SK-N-SH treated with all-trans-retinoic acid at 6 μM for 48 hours (cell line): Measurements from ENCODE around the gene SIRT5.

ENCODE experiments used
- ATAC-seq: fragments of 200-7000 bp; cut with Tn5 transposase; 3 replicates; pipeline ENCODE4 v1.9.1; 2020; ENCODE audit warnings: mild to moderate bottlenecking, moderate library complexity
- ARNTL ChIP-seq: fragments of 450-650 bp; formaldehyde crosslinking; IDR thresholded peaks from 2 replicates; pipeline ENCODE4 v1.5.0; 2020; ENCODE audit warnings: low read depth, mild to moderate bottlenecking, moderate library complexity, borderline replicate concordance
- BACH2 ChIP-seq: fragments of 250-450 bp; sonication (Bioruptor Pico); IDR thresholded peaks from 2 replicates; pipeline ENCODE4 v1.9.0; 2021; ENCODE audit warnings: mild to moderate bottlenecking, borderline replicate concordance
- CSRNP3 ChIP-seq: fragments of 250-450 bp; sonication (Bioruptor Pico); IDR thresholded peaks from 2 replicates; pipeline ENCODE4 v1.5.1; 2021; ENCODE audit warnings: mild to moderate bottlenecking, moderate library complexity
- ESRRG ChIP-seq: fragments of 250-450 bp; sonication (Bioruptor Pico); IDR thresholded peaks from 2 replicates; pipeline ENCODE4 v1.6.1; 2021; ENCODE audit warnings: mild to moderate bottlenecking
- GLIS3 ChIP-seq: fragments of 250-450 bp; sonication (Bioruptor Pico); IDR thresholded peaks from 2 replicates; pipeline ENCODE4 v1.5.0; 2020; ENCODE audit warnings: mild to moderate bottlenecking, moderate library complexity
- ISL1 ChIP-seq: fragments of 250-450 bp; sonication (Bioruptor Pico); IDR thresholded peaks from 2 replicates; pipeline ENCODE4 v2.1.2; 2022; ENCODE audit warnings: mild to moderate bottlenecking, moderate library complexity
- OSR1 ChIP-seq: fragments of 250-450 bp; sonication (Bioruptor Pico); IDR thresholded peaks from 2 replicates; pipeline ENCODE4 v1.8.0; 2022; ENCODE audit warnings: moderate library complexity, mild to moderate bottlenecking, inconsistent platforms
- PATZ1 ChIP-seq: fragments of 250-450 bp; sonication (Bioruptor Pico); IDR thresholded peaks from 2 replicates; pipeline ENCODE4 v1.8.0; 2020; ENCODE audit warnings: mild to moderate bottlenecking, moderate library complexity, borderline replicate concordance
- PPARA ChIP-seq: fragments of 250-450 bp; sonication (Bioruptor Pico); IDR thresholded peaks from 2 replicates; pipeline ENCODE4 v1.5.0; 2020; ENCODE audit warnings: mild to moderate bottlenecking, borderline replicate concordance
- RARB ChIP-seq: fragments of 250-450 bp; sonication (Bioruptor Pico); IDR thresholded peaks from 2 replicates; pipeline ENCODE4 v1.8.0; 2021; ENCODE audit warnings: mild to moderate bottlenecking, moderate library complexity
- TCF4 ChIP-seq: fragments of 250-450 bp; sonication (Bioruptor Pico); IDR thresholded peaks from 2 replicates; pipeline ENCODE4 v1.8.0; 2021; ENCODE audit warnings: mild to moderate bottlenecking, moderate library complexity, borderline replicate concordance
- TOX ChIP-seq: fragments of 250-450 bp; sonication (Bioruptor Pico); IDR thresholded peaks from 2 replicates; pipeline ENCODE4 v1.8.0; 2021; ENCODE audit warnings: mild to moderate bottlenecking, moderate library complexity, borderline replicate concordance
- ZC3H10 ChIP-seq: fragments of 250-450 bp; sonication (Bioruptor Pico); IDR thresholded peaks from 2 replicates; pipeline ENCODE4 v1.5.1; 2021; ENCODE audit warnings: mild to moderate bottlenecking, moderate library complexity
- ZFP3 ChIP-seq: fragments of 250-450 bp; sonication (Bioruptor Pico); IDR thresholded peaks from 2 replicates; pipeline ENCODE4 v1.5.0; 2020; ENCODE audit warnings: mild to moderate bottlenecking, moderate library complexity
- ZNF565 ChIP-seq: fragments of 450-650 bp; formaldehyde crosslinking; conservative IDR thresholded peaks from 2 replicates; pipeline ENCODE4 v1.5.0; 2020; ENCODE audit warnings: low read depth, mild to moderate bottlenecking, moderate library complexity
- ZNF70 ChIP-seq: fragments of 450-650 bp; formaldehyde crosslinking; IDR thresholded peaks from 2 replicates; pipeline ENCODE4 v1.5.0; 2020; ENCODE audit warnings: mild to moderate bottlenecking, moderate library complexity
- ZNF8 ChIP-seq: fragments of 450-650 bp; formaldehyde crosslinking; IDR thresholded peaks from 2 replicates; pipeline ENCODE4 v1.5.0; 2020; ENCODE audit warnings: mild to moderate bottlenecking, moderate library complexity
- TF ChIP-seq, protein P1 (sequence below): fragments of 250-450 bp; sonication (Bioruptor Pico); IDR thresholded peaks from 2 replicates; pipeline ENCODE4 v1.5.0; 2020; ENCODE audit warnings: mild to moderate bottlenecking, moderate library complexity
- TF ChIP-seq, protein P2 (sequence below): fragments of 250-450 bp; sonication (Bioruptor Pico); IDR thresholded peaks from 2 replicates; pipeline ENCODE4 v1.5.1; 2020; ENCODE audit warnings: low read depth, mild to moderate bottlenecking, moderate library complexity
- TF ChIP-seq, protein P3 (sequence below): fragments of 250-450 bp; sonication (Bioruptor Pico); IDR thresholded peaks from 2 replicates; pipeline ENCODE4 v1.8.0; 2021; ENCODE audit warnings: low read depth, mild to moderate bottlenecking, moderate library complexity, borderline replicate concordance

Gene SIRT5

DNA sequence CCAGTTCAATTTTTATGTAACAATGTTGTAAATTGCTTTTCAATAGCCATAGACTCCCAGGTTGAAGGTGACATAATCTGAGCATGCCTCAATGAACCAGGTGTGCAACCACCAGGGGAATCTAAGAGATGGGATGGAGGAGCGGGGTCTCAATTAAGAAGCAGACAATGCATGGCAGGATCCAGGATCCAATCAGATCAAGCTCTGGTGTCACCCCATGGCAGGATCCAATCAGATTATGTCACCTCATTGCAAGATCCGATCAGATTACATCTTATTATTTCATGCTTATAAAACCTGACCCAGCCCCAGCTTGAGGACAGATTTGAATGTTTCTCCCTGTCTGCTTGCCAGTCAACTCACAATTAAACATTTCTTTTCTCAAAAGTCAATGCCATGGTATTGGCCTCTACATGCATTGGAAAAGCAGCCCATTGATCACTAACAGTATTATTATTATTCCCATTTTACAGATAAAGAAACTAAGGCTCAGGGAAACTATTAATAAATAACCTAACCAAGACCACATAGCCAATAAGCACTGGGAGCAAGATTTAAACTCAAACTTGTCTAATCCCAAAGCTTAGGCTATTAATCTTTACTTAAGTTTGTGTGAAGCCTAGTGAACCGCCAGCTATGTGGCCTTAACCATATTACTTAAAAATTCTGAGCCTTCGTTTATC lies 14.3 kb upstream of the SIRT5 start (continued):
- TF ChIP-seq, protein P1, sequence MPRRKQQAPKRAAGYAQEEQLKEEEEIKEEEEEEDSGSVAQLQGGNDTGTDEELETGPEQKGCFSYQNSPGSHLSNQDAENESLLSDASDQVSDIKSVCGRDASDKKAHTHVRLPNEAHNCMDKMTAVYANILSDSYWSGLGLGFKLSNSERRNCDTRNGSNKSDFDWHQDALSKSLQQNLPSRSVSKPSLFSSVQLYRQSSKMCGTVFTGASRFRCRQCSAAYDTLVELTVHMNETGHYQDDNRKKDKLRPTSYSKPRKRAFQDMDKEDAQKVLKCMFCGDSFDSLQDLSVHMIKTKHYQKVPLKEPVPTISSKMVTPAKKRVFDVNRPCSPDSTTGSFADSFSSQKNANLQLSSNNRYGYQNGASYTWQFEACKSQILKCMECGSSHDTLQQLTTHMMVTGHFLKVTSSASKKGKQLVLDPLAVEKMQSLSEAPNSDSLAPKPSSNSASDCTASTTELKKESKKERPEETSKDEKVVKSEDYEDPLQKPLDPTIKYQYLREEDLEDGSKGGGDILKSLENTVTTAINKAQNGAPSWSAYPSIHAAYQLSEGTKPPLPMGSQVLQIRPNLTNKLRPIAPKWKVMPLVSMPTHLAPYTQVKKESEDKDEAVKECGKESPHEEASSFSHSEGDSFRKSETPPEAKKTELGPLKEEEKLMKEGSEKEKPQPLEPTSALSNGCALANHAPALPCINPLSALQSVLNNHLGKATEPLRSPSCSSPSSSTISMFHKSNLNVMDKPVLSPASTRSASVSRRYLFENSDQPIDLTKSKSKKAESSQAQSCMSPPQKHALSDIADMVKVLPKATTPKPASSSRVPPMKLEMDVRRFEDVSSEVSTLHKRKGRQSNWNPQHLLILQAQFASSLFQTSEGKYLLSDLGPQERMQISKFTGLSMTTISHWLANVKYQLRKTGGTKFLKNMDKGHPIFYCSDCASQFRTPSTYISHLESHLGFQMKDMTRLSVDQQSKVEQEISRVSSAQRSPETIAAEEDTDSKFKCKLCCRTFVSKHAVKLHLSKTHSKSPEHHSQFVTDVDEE (CRISPR knock-in tag), result no peak
- TF ChIP-seq ZNF70 (no peak), ZC3H10 (no peak), PPARA (CRISPR knock-in tag) (no peak), GLIS3 (CRISPR knock-in tag) (no peak)

- TF ChIP-seq PATZ1 (CRISPR knock-in tag) (no peak), RARB (CRISPR knock-in tag) (no peak), PPARA (CRISPR knock-in tag) (no peak), CSRNP3 (CRISPR knock-in tag) (no peak), ZFP3 (CRISPR knock-in tag) (no peak), BACH2 (CRISPR knock-in tag) (no peak), ZNF565 (no peak), ISL1 (CRISPR knock-in tag) (no peak), ARNTL (CRISPR knock-in tag) (no peak), TCF4 (CRISPR knock-in tag) (no peak), ESRRG (CRISPR knock-in tag) (no peak), OSR1 (CRISPR knock-in tag) (no peak), TOX (CRISPR knock-in tag) (no peak), ZC3H10 (no peak), ZNF8 (CRISPR knock-in tag) (no peak)
- TF ChIP-seq, protein P1 (CRISPR knock-in tag), result no peak
- TF ChIP-seq, protein P2, sequence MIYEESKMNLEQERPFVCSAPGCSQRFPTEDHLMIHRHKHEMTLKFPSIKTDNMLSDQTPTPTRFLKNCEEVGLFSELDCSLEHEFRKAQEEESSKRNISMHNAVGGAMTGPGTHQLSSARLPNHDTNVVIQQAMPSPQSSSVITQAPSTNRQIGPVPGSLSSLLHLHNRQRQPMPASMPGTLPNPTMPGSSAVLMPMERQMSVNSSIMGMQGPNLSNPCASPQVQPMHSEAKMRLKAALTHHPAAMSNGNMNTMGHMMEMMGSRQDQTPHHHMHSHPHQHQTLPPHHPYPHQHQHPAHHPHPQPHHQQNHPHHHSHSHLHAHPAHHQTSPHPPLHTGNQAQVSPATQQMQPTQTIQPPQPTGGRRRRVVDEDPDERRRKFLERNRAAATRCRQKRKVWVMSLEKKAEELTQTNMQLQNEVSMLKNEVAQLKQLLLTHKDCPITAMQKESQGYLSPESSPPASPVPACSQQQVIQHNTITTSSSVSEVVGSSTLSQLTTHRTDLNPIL (CRISPR knock-in tag), result no peak
- TF ChIP-seq, protein P3, sequence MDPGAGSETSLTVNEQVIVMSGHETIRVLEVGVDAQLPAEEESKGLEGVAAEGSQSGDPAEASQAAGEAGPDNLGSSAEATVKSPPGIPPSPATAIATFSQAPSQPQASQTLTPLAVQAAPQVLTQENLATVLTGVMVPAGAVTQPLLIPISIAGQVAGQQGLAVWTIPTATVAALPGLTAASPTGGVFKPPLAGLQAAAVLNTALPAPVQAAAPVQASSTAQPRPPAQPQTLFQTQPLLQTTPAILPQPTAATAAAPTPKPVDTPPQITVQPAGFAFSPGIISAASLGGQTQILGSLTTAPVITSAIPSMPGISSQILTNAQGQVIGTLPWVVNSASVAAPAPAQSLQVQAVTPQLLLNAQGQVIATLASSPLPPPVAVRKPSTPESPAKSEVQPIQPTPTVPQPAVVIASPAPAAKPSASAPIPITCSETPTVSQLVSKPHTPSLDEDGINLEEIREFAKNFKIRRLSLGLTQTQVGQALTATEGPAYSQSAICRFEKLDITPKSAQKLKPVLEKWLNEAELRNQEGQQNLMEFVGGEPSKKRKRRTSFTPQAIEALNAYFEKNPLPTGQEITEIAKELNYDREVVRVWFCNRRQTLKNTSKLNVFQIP (CRISPR knock-in tag), result no peak
These were observed 13.8 kb upstream of the SIRT5 start for GRCh38 chr6:13560651-13561044.

More at GRCh38 chr6:13560651-13561044, 13.8 kb upstream of the SIRT5 start:
- ATAC-seq, result no peak
